ENCODE measurements around the gene DDX39A.

DNA sequence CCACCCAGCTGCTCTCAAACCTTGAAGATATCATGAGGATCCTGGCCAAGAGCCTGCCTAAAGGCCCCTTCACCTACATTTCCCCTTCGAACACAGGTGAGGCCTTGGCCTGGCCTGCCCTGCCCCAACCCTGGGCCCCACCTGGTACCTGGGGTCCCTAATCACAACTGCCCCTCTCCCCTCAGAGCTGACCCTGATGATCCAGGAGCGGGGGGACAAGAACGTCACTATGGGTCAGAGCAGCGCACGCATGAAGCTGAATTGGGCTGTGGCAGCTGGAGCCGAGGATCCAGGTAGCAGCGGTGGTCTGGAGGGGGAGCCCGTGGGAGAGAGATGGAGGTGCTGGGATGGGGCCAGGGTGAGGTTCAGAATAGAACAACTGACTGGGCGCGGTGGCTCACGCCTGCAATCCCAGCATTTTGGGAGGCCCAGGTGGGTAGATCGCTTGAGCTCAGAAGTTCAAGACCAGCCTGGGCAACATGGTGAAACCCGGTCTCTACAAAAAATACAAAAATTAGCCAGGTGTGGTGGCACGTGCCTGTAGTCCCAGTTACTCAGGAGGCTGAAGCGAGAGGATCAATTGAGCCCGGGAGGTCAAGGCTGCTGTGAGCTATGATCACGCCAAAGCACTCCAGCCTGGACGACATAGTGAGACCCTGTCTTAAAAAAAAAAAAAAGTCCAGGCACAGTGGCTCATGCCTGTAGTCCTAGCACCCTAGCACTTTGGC is 17.5 kb downstream of the DDX39A start:
- TF ChIP-seq EZH2 (IDR thresholded peaks at IDR 0.05; ENCODE audit: insufficient read depth, poor library complexity, severe bottlenecking) = no peak
- TF ChIP-seq EZH2phosphoT487 (IDR thresholded peaks at IDR 0.05; ENCODE audit: insufficient read depth, low read depth) = no peak

Measured in GM23248 (cell line).